Endodermal cell (in vitro differentiated cells): ENCODE results near the gene LRRC63. TPM values are rescaled to one million over a fixed set of nuclear protein-coding genes. Genes with fewer than 3 reads are reported as not detected.

Experiments used
- DNase-seq: peaks from one replicate; pipeline ENCODE4 v3.0.0-alpha.2; 2017
- H3K27ac ChIP-seq: 2 replicates; pipeline ENCODE4 v1.5.1; 2013; ENCODE audit warnings: mild to moderate bottlenecking, low read depth, low read length, moderate library complexity
- H3K27me3 ChIP-seq: 2 replicates; pipeline ENCODE4 v1.6.1; 2013; ENCODE audit warnings: mild to moderate bottlenecking, low read length, moderate library complexity; ENCODE audit not compliant: insufficient read depth, control insufficient read depth, poor library complexity, severe bottlenecking
- H3K36me3 ChIP-seq: 2 replicates; pipeline ENCODE4 v1.7.0; 2013; ENCODE audit warnings: mild to moderate bottlenecking, low read length, moderate library complexity; ENCODE audit not compliant: control insufficient read depth, insufficient read depth
- H3K4me1 ChIP-seq: one replicate; pipeline ENCODE4 v1.7.0; 2013; ENCODE audit warnings: low read length; ENCODE audit not compliant: control insufficient read depth, insufficient read depth
- H3K4me3 ChIP-seq: 2 replicates; pipeline ENCODE4 v1.5.1; 2013; ENCODE audit warnings: mild to moderate bottlenecking, low read length, moderate library complexity
- H3K9ac ChIP-seq: 2 replicates; pipeline ENCODE4 v1.6.1; 2013; ENCODE audit warnings: mild to moderate bottlenecking, low read length, moderate library complexity; ENCODE audit not compliant: poor library complexity, severe bottlenecking; ENCODE audit errors: extremely low read depth
- H3K9me3 ChIP-seq: 2 replicates; pipeline ENCODE4 v1.6.1; 2013; ENCODE audit warnings: mild to moderate bottlenecking, low read length, moderate library complexity; ENCODE audit not compliant: control insufficient read depth
- H3K27ac Mint-ChIP-seq: 2 replicates; pipeline ENCODE4 v1.8.0; 2020; ENCODE audit warnings: mixed read lengths
- H3K27me3 Mint-ChIP-seq: 2 replicates; pipeline ENCODE4 v1.8.0; 2021; ENCODE audit warnings: mild to moderate bottlenecking, mixed read lengths; ENCODE audit not compliant: insufficient read depth
- H3K36me3 Mint-ChIP-seq: 2 replicates; pipeline ENCODE4 v1.8.0; 2020; ENCODE audit warnings: low read depth, mixed read lengths
- H3K4me1 Mint-ChIP-seq: 2 replicates; pipeline ENCODE4 v1.8.0; 2020; ENCODE audit warnings: mixed read lengths
- H3K4me3 Mint-ChIP-seq: 2 replicates; pipeline ENCODE4 v1.8.0; 2020; ENCODE audit warnings: mild to moderate bottlenecking, moderate library complexity, mixed read lengths
- H3K9me3 Mint-ChIP-seq: 2 replicates; pipeline ENCODE4 v1.8.0; 2020; ENCODE audit warnings: mild to moderate bottlenecking, mixed read lengths
- CTCF ChIP-seq: fragments of 200-600 bp; sonication (generic); conservative IDR thresholded peaks from 2 replicates; pipeline ENCODE4 v1.5.0; 2021; ENCODE audit warnings: antibody characterized with exemption, mild to moderate bottlenecking
- WGBS, 2 experiments: methylation state at CpG; one replicate each; pipeline versions ENCODE4 v1.1.5 to v1.1.7; 2013; ENCODE audit warnings: missing lambda C conversion rate in 2 of 2, mixed read lengths in 1 of 2; ENCODE audit not compliant: insufficient coverage in 1 of 2, insufficient read length in 1 of 2; 5-methylcytosine and 5-hydroxymethylcytosine counted together
- total RNA-seq, 2 donors: library from RNA; stranded (reverse); fragmentation: NEBNext Ultra II Directional in 1 of 2; extraction: Animal tissue kit (Norgen Biotek cat#: 25700) in 1 of 2; gene quantifications; 2 replicates in 1 of 2; 3 replicates in 1 of 2; pipeline ENCODE4 v1.2.1, GENCODE V29; 2021

LRRC63 gene
- total RNA-seq, 2 donors from 2014 or later, result not detected

- H3K4me3 Mint-ChIP-seq, result no peak overlapping the region
- Histone ChIP-seq H3K27me3 (no peaks in the 10 kb centered on the region), H3K36me3 (no peaks in the 10 kb centered on the region), H3K4me3 (no peak overlapping the region), H3K27ac (no peak overlapping the region), H3K9ac (no peak overlapping the region), H3K9me3 (peaks cover 7% of the 10 kb centered on the region), H3K4me1 (peaks cover 2% of the 10 kb centered on the region)
- TF ChIP-seq CTCF, result no peak
- no peak overlapping the region for H3K27ac Mint-ChIP-seq
- H3K9me3 Mint-ChIP-seq, result peaks cover 10% of the 10 kb centered on the region
- H3K4me1 Mint-ChIP-seq, result peaks cover 6% of the 10 kb centered on the region
- no peaks in the 10 kb centered on the region for H3K36me3 Mint-ChIP-seq
- 88 to 100% methylated on average over 3 to 4 of the region's 5 CpGs for WGBS, 2 experiments
- H3K27me3 Mint-ChIP-seq, result peaks cover 7% of the 10 kb centered on the region
- DNase-seq, result no peak
Measured at GRCh38 chr13:46165485-46166223, 46.1 kb upstream of the LRRC63 start.

- 82 to 88% methylated on average over 1 of the region's 1 CpG for WGBS, 2 experiments
- no peaks in the 10 kb centered on the region for H3K27me3 ChIP-seq
- no peak overlapping the region for H3K27ac Mint-ChIP-seq
- H3K4me1 Mint-ChIP-seq, result peaks cover 10% of the 10 kb centered on the region
- TF ChIP-seq CTCF, result no peak
- no peaks in the 10 kb centered on the region for H3K36me3 Mint-ChIP-seq
- no peak overlapping the region for H3K4me3 ChIP-seq
- no peak overlapping the region for H3K4me3 Mint-ChIP-seq
- peaks cover 7% of the 10 kb centered on the region for H3K27me3 Mint-ChIP-seq
- peaks cover 7% of the 10 kb centered on the region for H3K4me1 ChIP-seq
- DNase-seq, result no peak
- no peak overlapping the region for H3K9ac ChIP-seq
- H3K9me3 Mint-ChIP-seq, result peaks cover 10% of the 10 kb centered on the region
- no peak overlapping the region for H3K27ac ChIP-seq
- peaks cover 7% of the 10 kb centered on the region for H3K9me3 ChIP-seq
- no peaks in the 10 kb centered on the region for H3K36me3 ChIP-seq
Measured at GRCh38 chr13:46166224-46166584, 45.5 kb upstream of the LRRC63 start.

- 90 to 91% methylated on average over 2 to 3 of the region's 3 CpGs for WGBS, 2 experiments
- Mint-ChIP-seq H3K9me3 (peaks cover 3% of the 10 kb centered on the region), H3K4me3 (no peak overlapping the region), H3K27me3 (peaks cover 7% of the 10 kb centered on the region), H3K27ac (no peak overlapping the region), H3K36me3 (no peaks in the 10 kb centered on the region), H3K4me1 (peaks cover 12% of the 10 kb centered on the region)
- Histone ChIP-seq H3K9me3 (no peaks in the 10 kb centered on the region), H3K9ac (no peak overlapping the region), H3K27ac (no peak overlapping the region), H3K27me3 (no peaks in the 10 kb centered on the region), H3K36me3 (no peaks in the 10 kb centered on the region), H3K4me3 (no peak overlapping the region), H3K4me1 (peaks cover 7% of the 10 kb centered on the region)
- DNase-seq, result no peak
- TF ChIP-seq CTCF, result peak; percentile 32
Measured at GRCh38 chr13:46166947-46167610, 44.6 kb upstream of the LRRC63 start.
